ENCODE measurements around the gene NEURL1B.

The NEURL1B gene

GRCh38 chr5:172731680-172732074, 90.6 kb downstream of the NEURL1B start:
- DNase-seq (ENCODE audit: low spot score) = no peak
- TF ChIP-seq, protein P1, sequence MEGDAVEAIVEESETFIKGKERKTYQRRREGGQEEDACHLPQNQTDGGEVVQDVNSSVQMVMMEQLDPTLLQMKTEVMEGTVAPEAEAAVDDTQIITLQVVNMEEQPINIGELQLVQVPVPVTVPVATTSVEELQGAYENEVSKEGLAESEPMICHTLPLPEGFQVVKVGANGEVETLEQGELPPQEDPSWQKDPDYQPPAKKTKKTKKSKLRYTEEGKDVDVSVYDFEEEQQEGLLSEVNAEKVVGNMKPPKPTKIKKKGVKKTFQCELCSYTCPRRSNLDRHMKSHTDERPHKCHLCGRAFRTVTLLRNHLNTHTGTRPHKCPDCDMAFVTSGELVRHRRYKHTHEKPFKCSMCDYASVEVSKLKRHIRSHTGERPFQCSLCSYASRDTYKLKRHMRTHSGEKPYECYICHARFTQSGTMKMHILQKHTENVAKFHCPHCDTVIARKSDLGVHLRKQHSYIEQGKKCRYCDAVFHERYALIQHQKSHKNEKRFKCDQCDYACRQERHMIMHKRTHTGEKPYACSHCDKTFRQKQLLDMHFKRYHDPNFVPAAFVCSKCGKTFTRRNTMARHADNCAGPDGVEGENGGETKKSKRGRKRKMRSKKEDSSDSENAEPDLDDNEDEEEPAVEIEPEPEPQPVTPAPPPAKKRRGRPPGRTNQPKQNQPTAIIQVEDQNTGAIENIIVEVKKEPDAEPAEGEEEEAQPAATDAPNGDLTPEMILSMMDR (IDR thresholded peaks at IDR 0.05; ENCODE audit: extremely low read depth, insufficient read depth, missing control alignments) = no peak
- in situ Hi-C loops (cut with MboI; ENCODE audit: low pct_unique_long_range_greater_than_20kb, low sequenced_read_pairs, unreplicated experiment) = no loop called here

DNA sequence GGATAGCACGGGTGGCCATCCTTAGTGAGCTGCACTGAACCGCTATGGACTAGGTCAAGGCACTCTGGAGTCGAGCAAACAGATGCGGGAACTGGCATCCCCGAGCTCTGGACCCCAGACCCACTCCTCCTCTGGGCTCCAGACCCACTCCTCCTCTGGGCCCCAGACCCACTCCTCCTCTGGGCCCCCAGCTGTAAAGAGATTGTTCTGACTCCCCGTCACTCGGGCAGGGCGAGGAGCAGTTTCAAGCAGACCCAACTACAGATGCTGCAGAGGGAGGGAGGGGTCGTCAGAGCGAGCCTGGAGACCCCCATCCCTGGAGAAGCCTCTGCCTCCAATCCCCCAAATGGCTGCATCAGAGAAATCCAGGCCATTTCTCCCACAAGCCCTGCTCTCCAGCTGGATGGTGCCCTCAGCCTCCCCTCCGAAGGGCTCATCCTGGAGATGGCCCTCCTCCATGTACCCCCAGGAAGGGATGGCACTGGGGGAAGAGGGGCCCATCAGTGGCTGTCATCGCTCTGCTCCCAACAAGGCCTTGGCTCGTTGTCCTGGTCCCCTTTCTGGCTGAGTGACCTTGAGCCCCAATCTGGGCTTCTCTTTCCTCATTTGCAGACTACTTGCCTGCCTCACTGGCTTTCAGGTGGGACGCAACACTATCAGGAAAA, 91.3 kb downstream of the NEURL1B start:
- in situ Hi-C loops (cut with MboI; ENCODE audit: low pct_unique_long_range_greater_than_20kb, low sequenced_read_pairs, unreplicated experiment) = no loop called here
- no peak for DNase-seq (ENCODE audit: low spot score)
- TF ChIP-seq, protein P1 (IDR thresholded peaks at IDR 0.05; ENCODE audit: extremely low read depth, insufficient read depth, missing control alignments) = no peak

- TF ChIP-seq, protein P1 (IDR thresholded peaks at IDR 0.05; ENCODE audit: extremely low read depth, insufficient read depth, missing control alignments) = no peak
- in situ Hi-C loops (cut with MboI; ENCODE audit: low pct_unique_long_range_greater_than_20kb, low sequenced_read_pairs, unreplicated experiment) = no loop called here
- DNase-seq (ENCODE audit: low spot score) = no peak
These were observed 92.3 kb downstream of the NEURL1B start for GRCh38 chr5:172733131-172733973.

GRCh38 chr5:172733974-172734346, 92.9 kb downstream of the NEURL1B start:
- DNase-seq (ENCODE audit: low spot score) = no peak
- TF ChIP-seq, protein P1 (IDR thresholded peaks at IDR 0.05; ENCODE audit: extremely low read depth, insufficient read depth, missing control alignments) = no peak
- in situ Hi-C loops (cut with MboI; ENCODE audit: low pct_unique_long_range_greater_than_20kb, low sequenced_read_pairs, unreplicated experiment) = no loop called here

DNA sequence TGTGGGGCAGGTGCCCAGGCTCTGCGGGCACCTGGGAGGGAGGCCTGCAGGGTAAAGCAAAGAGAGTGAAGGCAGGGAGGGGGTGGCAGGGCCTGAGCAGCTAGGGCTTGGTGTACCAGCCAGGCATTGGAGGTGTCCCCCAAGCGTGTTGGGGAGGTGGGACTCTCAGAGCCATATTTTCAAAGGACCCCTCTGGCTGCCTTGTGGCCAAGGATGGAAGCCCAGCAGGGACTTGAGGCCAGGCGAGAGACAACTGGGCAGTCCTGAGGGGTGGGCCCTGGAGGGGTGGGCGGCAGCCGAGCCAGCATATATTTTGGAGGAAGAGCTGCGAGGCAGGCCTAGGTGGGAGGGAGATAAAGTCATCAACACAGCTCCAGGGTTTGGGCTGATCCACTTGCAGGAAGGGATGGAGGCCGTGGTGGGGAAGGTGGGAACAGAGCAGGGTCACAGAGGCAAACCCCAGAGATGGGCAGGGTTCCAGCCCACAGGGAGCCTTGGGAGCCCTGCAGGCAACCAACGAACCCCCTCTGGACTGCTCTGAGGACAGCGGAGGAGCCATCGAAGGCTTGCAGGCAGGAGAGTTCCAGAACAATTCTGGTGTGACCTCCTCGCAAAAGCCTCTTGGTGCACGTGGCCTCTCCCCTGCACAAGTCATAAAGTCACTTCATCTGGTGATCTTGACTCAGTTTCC, 94.2 kb downstream of the NEURL1B start:
- TF ChIP-seq, protein P1 (IDR thresholded peaks at IDR 0.05; ENCODE audit: extremely low read depth, insufficient read depth, missing control alignments) = no peak
- in situ Hi-C loops (cut with MboI; ENCODE audit: low pct_unique_long_range_greater_than_20kb, low sequenced_read_pairs, unreplicated experiment) = no loop called here
- no peak for DNase-seq (ENCODE audit: low spot score)

DNA sequence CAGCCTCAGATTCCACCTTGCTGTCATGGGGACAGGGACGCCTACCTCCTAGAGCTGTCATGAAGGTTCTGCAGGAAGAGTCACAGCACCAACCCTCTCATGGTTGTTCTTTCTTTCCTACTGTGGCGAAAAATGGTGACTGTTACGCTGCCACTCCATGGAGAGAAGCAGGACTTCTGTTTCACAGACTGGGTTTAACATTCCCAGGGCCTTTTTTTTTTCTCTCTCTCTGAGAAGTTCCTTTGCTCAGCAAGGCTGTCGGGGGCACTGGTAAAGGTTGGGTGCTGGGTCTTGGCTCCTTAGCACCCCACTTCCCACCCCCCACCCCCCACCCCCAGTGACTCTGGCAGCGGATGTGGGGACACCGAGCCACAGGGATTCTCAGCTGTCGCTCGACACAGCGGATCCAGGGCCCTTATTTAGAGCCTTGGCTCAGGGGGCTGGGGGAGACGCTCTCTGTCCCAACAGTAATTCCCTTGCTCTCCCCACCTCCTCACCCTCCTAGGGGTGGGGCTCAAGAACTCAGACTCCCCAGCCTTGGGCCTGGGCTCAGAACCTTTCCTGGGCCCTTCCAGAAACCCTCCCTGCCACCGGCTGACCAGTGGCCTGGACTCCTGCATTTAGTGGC, 95.6 kb downstream of the NEURL1B start:
- TF ChIP-seq, protein P1 (IDR thresholded peaks at IDR 0.05; ENCODE audit: extremely low read depth, insufficient read depth, missing control alignments) = no peak
- in situ Hi-C loops (cut with MboI; ENCODE audit: low pct_unique_long_range_greater_than_20kb, low sequenced_read_pairs, unreplicated experiment) = no loop called here
- DNase-seq (ENCODE audit: low spot score) = no peak
